ENCODE results near the gene BRF1.

BRF1 gene

GRCh38 chr14:105209091-105209490 is 91.7 kb downstream of the BRF1 start:
- no peak for TF ChIP-seq CTCF (IDR thresholded peaks at IDR 0.05)
- H3K4me1 Mint-ChIP-seq, result no peaks in the 10 kb centered on the region
- no peak overlapping the region for H3K4me3 Mint-ChIP-seq
- no peak overlapping the region for H3K27ac Mint-ChIP-seq
- no peaks in the 10 kb centered on the region for H3K27me3 Mint-ChIP-seq (ENCODE audit: low read depth, poor library complexity)
- no peak for DNase-seq
- H3K36me3 Mint-ChIP-seq (ENCODE audit: low read depth), result no peaks in the 10 kb centered on the region
- H3K9me3 Mint-ChIP-seq, result no peaks in the 10 kb centered on the region

GRCh38 chr14:105208738-105209075 is 92.1 kb downstream of the BRF1 start:
- H3K9me3 Mint-ChIP-seq, result no peaks in the 10 kb centered on the region
- TF ChIP-seq CTCF (IDR thresholded peaks at IDR 0.05), result no peak
- no peak overlapping the region for H3K27ac Mint-ChIP-seq
- DNase-seq, result no peak
- no peaks in the 10 kb centered on the region for H3K4me1 Mint-ChIP-seq
- H3K36me3 Mint-ChIP-seq (ENCODE audit: low read depth), result no peaks in the 10 kb centered on the region
- no peaks in the 10 kb centered on the region for H3K27me3 Mint-ChIP-seq (ENCODE audit: low read depth, poor library complexity)
- no peak overlapping the region for H3K4me3 Mint-ChIP-seq

GRCh38 chr14:105207996-105208737 is 92.6 kb downstream of the BRF1 start:
- Mint-ChIP-seq H3K27ac (no peak overlapping the region), H3K4me1 (no peaks in the 10 kb centered on the region), H3K27me3 (ENCODE audit: low read depth, poor library complexity) (no peaks in the 10 kb centered on the region), H3K9me3 (no peaks in the 10 kb centered on the region), H3K4me3 (no peak overlapping the region), H3K36me3 (ENCODE audit: low read depth) (no peaks in the 10 kb centered on the region)
- no peak for TF ChIP-seq CTCF (IDR thresholded peaks at IDR 0.05)
- no peak for DNase-seq

- no peak overlapping the region for H3K27ac Mint-ChIP-seq
- no peak overlapping the region for H3K4me3 Mint-ChIP-seq
- H3K36me3 Mint-ChIP-seq (ENCODE audit: low read depth), result no peaks in the 10 kb centered on the region
- no peak for DNase-seq
- H3K27me3 Mint-ChIP-seq (ENCODE audit: low read depth, poor library complexity), result no peaks in the 10 kb centered on the region
- H3K9me3 Mint-ChIP-seq, result no peaks in the 10 kb centered on the region
- no peak for TF ChIP-seq CTCF (IDR thresholded peaks at IDR 0.05)
- H3K4me1 Mint-ChIP-seq, result no peaks in the 10 kb centered on the region
Measured at GRCh38 chr14:105207460-105207901, 93.3 kb downstream of the BRF1 start.

GRCh38 chr14:105206873-105207272 is 93.9 kb downstream of the BRF1 start:
- H3K36me3 Mint-ChIP-seq (ENCODE audit: low read depth), result no peaks in the 10 kb centered on the region
- H3K4me3 Mint-ChIP-seq, result no peak overlapping the region
- no peaks in the 10 kb centered on the region for H3K9me3 Mint-ChIP-seq
- no peak for DNase-seq
- H3K27me3 Mint-ChIP-seq (ENCODE audit: low read depth, poor library complexity), result no peaks in the 10 kb centered on the region
- H3K27ac Mint-ChIP-seq, result no peak overlapping the region
- peaks cover 2% of the 10 kb centered on the region for H3K4me1 Mint-ChIP-seq
- TF ChIP-seq CTCF (IDR thresholded peaks at IDR 0.05), result no peak

GRCh38 chr14:105205673-105206208 is 95.1 kb downstream of the BRF1 start:
- H3K9me3 Mint-ChIP-seq, result no peaks in the 10 kb centered on the region
- no peak for DNase-seq
- H3K27me3 Mint-ChIP-seq (ENCODE audit: low read depth, poor library complexity), result no peaks in the 10 kb centered on the region
- peaks cover 5% of the 10 kb centered on the region for H3K4me1 Mint-ChIP-seq
- no peak for TF ChIP-seq CTCF (IDR thresholded peaks at IDR 0.05)
- no peaks in the 10 kb centered on the region for H3K36me3 Mint-ChIP-seq (ENCODE audit: low read depth)
- no peak overlapping the region for H3K27ac Mint-ChIP-seq
- no peak overlapping the region for H3K4me3 Mint-ChIP-seq

Data from nephron progenitor cell (in vitro differentiated cells).